GM23338 (cell line): ENCODE results near the gene YTHDF1.

ENCODE experiments used
- CREB1 ChIP-seq: fragments of 250-450 bp; sonication (Bioruptor Pico); IDR thresholded peaks from 2 replicates; pipeline ENCODE4 v1.5.0; 2020; ENCODE audit warnings: low read depth, mild to moderate bottlenecking, moderate library complexity
- CTCF ChIP-seq, 2 experiments: fragments of 200-600 bp in 1 of 2; sonication (generic) in 1 of 2; conservative IDR thresholded peaks; 2 replicates each; pipeline versions ENCODE4 v1.5.1 to v1.6.1; 2016 to 2017; ENCODE audit warnings: antibody characterized with exemption in 2 of 2, low read depth in 2 of 2, mild to moderate bottlenecking in 2 of 2, moderate library complexity in 1 of 2
- EZH2 ChIP-seq: fragments of 200-600 bp; sonication (generic); IDR thresholded peaks from one replicate; pipeline ENCODE4 v1.8.0; 2017; ENCODE audit warnings: antibody characterized with exemption, mild to moderate bottlenecking, low read depth; ENCODE audit not compliant: unreplicated experiment
- EZH2phosphoT487 ChIP-seq: fragments of 200-600 bp; sonication (generic); IDR thresholded peaks from one replicate; pipeline ENCODE4 v1.8.1; 2018; ENCODE audit warnings: antibody characterized with exemption; ENCODE audit not compliant: unreplicated experiment
- JUNB ChIP-seq: IDR thresholded peaks from one replicate; pipeline ENCODE4 v1.6.1; 2016; ENCODE audit warnings: antibody characterized with exemption; ENCODE audit not compliant: unreplicated experiment
- POLR2AphosphoS5 ChIP-seq: IDR thresholded peaks from 2 replicates; pipeline ENCODE4 v1.6.1; 2016; ENCODE audit warnings: antibody characterized with exemption, low read depth

DNA sequence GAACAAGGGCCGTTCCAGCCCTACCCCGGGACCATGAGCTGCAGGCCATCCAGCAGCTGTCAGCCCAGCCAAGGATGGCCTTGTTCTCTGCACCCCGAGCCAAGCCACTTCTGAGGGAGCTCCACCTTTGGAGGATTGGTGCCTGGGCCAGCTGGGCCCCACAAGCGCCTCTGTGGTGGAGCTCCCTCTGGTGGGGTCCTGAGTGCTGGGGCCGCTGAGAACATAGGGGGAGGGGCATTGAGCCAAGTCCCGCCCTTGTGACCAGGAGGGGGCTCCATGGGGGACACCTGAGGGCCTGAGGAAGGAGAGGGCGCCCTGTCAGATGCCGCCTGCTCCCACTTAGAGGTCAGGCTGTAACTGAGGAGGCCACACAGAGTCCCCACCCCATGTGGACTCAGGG lies 43.2 kb downstream of the YTHDF1 start:
- TF ChIP-seq CTCF (conservative IDR thresholded peaks at IDR 0.05; ENCODE audit: low read depth in 2 of 2) (peak; percentile 64 to 88), POLR2AphosphoS5 (no peak), EZH2 (no peak), CREB1 (CRISPR knock-in tag) (no peak), EZH2phosphoT487 (no peak), JUNB (no peak)
